HG03066 (cell line): Measurements from ENCODE around the gene TNNC2.
"Not testable (repeated sequence)": the region's sequence is repeated elsewhere in the genome, so short reads cannot be mapped to it uniquely, and the experiment has no call there.

Source experiments
- ATAC-seq: cut with Tn5 transposase; IDR thresholded peaks from one replicate; pipeline ENCODE4 v1.9.1; 2021; ENCODE audit warnings: low read depth; ENCODE audit not compliant: unreplicated experiment

Gene TNNC2

DNA sequence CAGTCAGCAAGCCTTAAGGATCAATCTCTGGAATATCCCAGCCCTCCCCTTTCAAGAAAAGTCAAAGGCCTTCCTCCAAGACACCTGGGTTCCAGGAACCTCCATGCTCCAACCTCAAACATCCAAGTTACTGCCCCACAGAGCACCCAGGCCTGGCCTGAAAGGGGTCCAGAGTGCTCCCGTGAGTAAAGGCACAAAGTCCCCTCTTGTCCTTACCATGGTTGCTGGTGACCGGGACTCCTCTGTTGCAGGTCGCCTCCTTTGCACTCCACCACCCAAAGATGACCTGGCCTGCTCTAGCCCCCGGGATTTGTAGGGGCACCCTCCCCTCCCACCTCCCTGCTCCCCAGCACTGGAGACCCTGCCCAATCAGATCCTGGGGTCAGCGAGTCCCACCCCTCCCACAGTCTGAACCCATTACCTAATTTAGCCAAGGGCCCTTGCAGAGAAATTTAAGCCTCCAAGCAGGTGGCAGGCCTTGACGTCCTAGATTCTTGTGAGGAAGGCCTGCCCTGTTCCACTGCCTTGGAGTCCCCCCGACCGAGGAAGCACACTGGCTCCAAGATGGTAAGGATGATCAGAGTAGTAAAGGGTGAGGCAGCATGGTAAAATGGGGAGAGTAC, at the start of gene TNNC2:
Gene TNNC2, minus strand, starts transcription at position 283 of the 623 bp plus-strand sequence. Its CDS starts 64 bp downstream, at position 219.
- ATAC-seq: no peak

DNA sequence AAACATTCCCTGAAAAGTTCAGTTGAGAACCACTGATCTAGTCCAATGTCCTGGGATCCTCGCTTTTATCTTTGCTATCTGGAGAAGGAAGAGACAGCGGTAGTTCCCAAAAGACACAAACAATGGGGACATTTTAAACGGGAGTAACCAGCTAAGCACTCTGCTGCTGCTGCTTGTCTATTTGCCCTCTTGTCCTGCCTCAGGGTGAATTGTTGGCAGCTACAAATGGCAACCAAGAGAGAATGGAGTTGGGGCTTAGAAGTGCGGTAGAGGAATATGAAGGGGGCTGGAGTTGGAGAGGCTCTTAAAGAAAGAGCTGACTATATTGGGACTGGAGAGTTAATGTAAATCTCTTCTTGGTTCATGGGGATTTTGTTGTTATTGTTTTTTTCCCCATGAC, 47.5 kb upstream of the TNNC2 start:
- no peak for ATAC-seq

DNA sequence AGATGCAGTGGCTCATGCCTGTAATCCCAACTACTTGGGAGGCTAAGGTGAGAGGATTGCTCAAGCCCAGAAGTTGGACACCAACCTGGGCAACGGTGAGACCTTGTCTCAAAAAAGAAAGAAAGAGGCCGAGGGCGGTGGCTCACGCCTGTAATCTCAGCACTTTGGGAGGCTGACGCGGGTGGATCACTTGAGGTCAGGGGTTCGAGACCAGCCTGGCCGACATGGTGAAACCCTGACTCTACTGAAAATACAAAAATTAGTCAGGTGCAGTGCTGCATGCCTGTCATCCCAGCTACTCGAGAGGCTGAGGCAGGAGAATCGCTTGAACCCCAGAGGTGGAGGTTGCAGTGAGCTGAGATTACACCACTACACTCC, 47.0 kb upstream of the TNNC2 start:
- not testable (repeated sequence) for ATAC-seq

DNA sequence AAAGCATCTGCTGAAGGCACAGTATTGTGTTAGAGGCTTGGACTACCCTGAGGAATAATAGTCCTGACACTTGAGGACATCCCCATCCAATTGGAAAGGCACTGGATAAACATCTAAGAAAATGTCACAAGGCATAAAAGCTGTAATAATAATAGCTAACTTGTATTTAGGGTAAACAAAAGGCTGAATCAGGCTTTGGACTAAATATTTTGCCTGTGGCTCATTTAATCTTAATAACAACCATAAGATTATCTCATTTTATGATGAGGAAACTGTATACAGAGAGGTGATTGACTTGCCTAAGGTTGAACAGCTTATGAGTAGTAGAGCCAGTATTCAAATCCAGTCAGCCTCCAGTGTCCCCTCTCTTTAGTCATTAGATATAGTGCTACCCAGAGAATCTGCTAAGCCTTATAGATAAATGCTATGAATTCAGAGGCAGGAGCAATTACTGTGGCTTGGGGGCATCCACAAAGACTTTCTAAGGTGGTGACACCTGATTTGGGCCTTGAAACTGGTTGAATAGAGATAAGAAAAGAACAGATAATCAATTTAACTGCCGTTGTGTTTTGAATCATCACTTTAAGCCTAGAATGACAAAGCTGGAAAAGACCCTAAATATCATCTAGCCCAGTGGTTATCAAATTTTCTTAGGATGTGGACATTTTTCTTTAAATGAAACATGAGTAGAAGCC, 46.4 kb upstream of the TNNC2 start:
- ATAC-seq: no peak

DNA sequence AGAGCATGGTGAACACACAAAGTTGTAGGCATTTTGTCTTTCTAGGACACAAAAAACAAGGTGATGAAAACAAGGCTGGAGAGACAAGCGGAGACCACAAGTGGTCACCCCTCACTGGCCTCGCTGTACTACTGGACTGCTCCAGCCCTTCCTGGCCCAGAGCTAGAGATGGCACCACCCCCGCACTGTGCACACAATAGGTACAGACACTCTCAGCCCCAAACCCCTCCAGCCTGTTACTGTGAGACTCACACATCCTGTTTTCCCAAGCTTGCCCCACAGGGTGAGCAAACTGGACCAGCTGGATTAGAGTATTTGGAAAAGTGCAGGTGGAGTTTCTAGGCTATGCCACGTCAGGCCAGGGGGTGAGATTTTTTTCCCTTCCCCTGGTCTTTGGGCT, 45.5 kb upstream of the TNNC2 start:
- ATAC-seq: no peak

DNA sequence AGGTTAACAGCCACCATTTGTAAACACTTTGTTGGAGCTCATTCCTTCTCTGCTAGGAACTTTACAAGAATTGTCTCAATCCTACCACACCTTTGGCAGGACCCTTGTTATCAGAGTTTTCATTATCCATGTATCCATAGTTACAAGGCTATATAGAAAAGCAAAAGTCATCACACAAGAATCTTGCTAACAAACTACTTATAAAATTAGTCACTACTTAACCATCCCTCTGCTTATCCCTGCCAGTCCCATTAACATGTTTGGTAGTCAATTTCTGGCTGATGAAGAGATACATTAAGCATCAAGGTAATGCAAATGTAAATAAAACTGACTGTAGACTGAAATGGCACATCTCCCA, 40.7 kb upstream of the TNNC2 start:
- ATAC-seq: no peak

DNA sequence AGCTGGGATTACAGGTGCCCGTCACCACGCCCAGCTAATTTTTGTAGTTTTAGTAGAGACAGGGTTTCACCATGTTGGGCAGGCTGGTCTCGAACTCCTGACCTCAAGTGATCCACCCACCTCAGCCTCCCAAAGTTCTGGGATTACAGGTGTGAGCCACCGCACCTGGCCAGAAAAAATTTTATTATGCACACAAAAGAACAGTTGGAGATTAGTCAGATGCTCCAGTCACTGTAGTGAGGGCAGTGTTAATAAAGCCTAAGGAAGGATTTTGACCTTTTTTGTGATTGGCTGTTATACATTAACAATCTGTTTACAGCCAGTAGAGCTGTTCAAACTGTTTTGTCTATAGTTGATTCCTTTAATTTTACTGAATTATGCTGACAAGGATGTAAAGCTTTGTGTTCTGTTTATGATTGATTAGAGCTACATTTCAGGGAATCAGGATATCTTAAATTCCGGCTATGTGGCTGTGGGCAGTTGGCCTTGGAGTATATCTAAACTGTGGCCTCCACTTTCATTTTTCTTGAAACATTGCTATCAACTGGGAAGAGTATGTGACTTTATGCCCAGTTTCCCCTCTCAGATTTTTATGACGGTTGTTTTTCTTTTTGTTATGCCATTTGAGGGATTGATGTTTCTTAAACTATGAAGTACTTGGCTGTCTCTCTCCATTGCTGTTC, 40.2 kb upstream of the TNNC2 start:
- no peak for ATAC-seq

DNA sequence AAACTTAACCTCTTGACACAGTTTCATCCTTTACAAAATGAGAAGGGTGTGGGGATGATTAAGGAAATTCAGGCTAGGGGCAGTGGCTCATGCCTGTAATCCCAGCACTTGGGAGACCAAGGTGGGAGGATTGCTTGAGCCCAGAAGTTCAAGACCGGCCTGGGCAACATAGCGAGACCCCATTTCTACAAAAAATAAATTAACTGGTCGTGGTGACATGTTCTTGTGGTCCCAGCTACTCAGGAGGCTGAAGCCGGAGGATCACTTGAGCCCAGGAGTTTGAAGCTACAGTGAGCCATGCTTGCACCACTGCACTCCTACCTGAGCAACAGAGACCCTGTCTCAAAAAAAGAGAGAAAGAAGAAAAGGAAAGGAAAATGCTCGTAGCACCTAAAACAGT, 39.3 kb upstream of the TNNC2 start:
- no peak for ATAC-seq

DNA sequence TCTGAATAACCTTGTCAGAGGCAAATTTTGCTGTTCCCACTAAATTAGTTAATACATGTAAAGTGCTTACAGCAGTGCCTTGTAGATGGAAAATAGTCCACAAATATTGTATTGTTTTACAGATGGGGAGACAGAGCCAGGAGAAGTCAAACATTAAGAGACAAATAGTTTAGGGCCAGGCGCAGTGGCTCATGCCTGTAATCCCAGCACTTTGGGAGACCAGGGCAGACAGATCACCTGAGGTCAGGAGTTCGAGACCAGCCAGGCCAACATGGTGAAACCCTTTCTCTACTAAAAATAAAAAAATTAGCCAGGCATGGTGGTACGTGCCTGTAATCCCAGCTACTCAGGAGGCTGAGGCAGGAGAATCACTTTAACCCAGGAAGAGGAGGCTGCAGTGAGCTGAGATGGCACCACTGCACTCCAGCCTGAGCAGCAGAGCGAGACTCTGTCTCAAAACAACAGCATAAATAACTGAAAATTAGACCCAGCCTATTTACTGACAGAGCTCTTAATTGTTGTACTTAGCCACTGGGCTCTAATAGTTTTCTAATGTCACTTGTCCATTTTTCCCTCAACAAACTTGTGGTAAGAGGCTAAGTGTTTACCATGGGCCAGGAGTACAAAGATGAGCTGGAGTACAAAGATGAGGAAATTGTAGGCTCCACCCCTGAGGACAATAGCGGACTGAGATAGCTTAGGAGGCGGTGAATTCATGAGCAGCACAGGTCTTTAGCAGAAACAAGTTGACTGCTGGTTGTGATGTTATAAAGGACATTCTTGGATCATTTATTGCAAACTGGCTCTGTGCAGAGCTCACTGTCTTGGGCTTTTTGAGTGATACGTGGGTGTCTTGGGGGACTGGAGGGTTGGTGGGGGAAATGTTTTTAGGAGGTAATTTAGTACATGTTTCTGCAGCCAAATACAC, 36.7 kb upstream of the TNNC2 start:
- ATAC-seq: no peak

DNA sequence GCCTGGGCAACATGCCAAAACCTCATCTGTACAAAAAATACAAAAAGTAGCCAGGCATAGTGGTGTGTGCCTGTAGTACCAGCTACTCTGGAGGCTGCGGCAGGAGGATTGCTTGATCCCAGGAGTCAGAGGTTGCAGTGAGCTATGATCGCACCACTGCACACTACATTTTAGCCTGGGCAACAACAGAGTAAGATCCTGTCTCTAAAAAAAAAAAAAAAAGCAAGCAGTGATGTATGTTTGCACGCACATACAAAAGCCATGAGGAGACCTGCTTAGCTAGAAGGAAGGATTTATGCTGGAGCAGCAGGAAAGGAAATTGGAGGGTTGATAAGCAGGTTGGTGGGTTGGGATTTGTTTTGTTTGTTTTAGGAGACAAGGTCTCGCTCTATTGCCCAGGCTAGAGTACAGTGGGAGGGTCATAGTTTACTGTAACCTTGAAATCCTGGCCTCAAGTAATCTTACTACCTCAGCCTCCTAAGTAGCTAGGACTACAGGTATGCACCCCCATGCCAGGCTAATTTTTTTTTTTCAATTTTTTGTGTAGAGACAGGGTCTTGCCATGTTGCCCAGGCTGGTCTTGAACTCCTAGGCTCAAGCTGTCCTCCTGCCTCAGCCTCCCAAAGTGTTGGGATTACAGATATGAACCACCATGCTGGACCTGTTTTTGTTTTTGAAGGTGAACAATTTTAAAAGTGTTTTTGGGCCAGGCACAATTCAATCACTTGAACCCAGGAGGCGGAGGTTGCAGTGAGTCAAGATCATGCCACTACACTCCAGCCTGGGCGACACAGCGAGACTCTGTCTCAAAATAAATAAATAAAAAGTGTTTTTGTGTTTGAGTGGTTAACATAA, 34.3 kb upstream of the TNNC2 start:
- ATAC-seq: no peak

DNA sequence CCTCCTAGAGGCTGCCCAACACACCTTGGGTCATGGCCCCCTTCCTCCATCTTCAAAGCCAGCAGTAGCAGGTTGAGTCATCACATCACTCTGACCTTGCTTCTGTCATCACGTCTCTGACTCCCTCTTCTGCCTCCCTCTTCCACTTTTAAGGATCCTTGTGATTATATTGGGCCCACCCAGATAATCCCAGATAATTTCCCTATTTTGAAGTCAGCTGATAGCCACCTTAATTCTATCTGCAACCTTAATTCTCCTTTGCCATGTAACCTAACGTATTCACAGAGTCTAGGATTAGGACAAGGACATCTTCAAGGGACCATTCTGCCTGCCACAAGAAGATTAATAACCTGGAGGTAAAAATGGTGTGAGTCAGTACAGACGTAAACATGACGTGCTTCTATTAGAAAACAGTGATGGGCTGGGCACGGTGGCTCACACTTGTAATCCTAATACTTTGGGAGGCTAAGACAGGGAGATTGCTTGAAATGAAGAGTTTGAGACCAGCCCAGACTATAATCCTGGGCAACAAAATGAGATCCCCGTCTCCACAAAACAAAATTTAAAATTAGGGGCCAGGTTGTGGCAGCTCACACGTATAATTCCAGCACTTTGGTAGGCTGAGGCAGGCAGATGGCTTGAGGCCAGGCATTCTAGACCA, 33.6 kb upstream of the TNNC2 start:
- ATAC-seq: no peak

DNA sequence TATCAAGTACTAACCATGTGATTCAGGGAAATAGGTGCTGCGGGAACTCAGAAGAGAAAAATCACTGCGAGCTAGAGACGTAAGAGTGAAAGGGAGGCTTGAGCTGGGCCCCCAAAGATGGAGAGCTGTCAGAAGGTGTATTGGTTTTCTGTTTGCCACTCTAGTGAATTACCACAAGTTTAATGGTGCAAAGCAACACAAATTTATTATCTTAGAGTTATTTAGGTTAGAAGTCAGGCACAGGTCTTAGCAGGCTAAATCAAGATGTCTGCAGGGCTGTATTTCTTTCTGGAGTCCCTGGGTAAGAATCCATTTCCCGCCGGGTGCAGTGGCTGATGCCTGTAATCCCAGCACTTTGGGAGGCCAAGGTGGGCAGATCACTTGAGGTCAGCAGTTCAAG, 32.8 kb upstream of the TNNC2 start:
- ATAC-seq: no peak

DNA sequence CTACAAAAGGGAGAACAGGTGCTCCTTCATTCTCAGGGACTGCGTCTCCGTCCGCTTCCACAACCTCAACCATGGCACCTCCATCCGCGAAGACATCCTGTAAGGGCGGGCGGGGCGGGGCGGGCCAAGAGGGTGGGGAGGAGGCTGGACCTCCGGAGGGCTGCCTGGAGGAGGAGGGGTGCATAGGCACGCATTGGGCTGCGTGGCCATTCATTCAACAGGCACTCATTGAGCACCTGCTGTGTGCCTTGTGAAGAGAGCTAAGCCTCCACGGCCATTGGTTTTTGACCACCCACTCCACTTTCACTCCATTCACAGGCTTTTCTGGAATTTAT, 30.7 kb upstream of the TNNC2 start:
- ATAC-seq: peak; percentile 27

DNA sequence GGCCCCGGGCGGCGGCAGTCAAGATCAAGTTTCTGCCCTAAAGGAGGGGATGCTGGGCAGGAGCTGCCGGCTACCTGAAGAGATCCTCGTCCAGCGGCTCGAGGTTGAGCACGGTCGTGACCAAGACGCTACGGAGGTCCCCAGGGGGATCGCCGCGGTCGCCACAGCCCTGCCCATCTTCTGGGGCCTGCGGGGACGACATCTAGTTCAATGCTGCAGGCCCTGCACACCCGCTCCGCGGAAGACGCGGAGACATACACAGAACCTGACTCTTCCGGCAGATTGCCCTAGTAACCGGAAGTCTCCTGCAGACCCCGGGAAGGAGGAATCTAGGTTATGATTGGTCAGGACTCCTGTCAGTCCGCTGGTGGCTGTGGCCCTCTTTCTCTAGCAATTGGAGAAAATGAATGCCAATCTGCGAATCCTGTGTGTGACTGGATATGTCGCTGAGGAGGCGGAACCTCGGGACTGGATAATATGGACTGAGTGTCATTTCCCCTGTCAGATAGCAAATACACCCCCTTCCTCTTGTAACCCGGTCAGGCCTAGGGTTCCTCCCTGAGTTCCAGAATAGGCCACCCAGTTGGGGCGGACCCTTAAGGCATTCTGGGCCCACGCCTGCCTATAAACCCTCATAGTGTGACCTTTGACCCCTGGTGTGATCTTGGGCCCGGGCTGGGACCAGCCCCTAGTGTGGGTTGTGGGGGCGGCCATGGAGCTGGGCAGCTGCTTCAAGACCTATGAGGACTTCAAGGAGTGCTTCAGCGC, 30.2 kb upstream of the TNNC2 start, which contains the start of the genes ACOT8 and ZSWIM3:
Gene ACOT8, minus strand, starts transcription at position 279 of the 768 bp plus-strand sequence. Its CDS starts 77 bp downstream, at position 202.
Gene ZSWIM3, plus strand, starts transcription at position 501 of the 768 bp plus-strand sequence. Its CDS starts 212 bp downstream, at position 713.
- ATAC-seq: peak; percentile 96

DNA sequence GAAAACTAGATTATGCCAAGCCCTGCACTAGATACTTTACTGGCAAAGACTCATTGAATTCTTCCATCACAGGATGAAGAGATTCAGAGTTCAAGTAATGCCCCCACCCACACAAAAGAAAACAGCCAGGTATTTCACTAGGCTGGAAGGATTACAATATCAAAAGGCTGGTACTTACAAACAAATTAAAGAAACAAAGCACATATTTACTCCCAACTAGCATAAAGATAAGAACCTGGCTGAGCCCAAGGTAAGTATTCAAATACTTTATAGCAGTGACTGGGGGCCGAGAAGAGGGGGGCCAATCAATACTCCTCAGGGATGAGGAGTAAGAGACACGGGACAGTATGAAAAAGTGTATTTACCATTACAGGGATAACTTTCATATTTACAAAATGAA, 26.4 kb upstream of the TNNC2 start:
- no peak for ATAC-seq

DNA sequence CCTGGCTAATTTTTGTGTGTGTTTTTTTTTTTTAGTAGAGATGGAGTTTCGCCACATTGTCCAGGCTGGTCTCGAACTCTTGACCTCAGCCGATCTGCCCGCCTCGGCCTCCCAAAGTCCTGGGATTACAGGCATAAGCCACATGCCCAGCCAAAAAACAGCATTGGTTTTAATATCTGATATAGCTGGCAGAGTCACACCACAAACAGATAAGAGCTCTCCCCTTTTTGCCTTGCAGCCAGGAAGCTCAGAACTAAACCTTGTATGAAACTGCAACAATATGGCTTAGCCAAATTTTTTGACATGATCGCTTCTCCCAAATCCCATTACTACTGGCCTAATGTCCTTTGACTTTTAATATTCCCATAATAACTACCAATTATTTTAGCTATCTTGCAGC, 25.2 kb upstream of the TNNC2 start:
- no peak for ATAC-seq

DNA sequence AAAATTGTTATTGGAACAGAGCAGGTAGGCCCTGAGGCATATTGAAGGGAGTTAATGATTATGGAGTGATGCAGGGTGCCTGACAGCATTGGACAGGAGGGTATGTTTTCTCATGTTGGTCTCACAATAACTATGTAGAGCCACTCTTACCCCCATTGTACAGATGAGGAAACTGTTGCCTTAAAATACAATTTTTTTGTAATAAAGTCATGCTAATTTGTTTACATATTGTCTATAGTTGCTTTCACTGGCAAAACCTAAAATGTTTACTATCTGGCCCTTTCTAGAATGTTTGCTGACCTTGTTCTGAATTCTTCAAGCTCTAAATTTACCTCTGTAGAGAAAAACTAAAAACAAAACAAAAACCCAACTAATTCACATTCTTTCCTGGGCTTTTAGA, 24.4 kb upstream of the TNNC2 start:
- no peak for ATAC-seq

DNA sequence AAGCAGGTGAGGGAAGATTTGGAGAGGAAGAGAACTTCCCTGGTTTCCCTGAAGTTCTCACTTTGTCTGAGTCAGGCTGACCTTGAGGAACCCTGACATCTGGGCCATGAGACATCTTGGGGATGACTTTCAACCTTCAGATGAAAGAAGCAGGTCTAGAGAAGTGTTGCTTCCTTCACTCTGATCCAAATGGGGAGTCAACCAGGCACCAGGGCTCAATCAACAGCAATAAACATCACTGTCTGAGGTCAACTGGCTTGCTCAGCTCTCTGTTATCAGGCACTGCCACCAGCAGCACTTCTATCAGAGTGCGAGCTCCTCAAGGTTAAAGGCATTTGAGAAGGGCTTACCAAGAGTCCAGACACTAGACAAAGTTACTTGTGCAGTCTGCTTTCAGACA, 23.8 kb upstream of the TNNC2 start:
- no peak for ATAC-seq

DNA sequence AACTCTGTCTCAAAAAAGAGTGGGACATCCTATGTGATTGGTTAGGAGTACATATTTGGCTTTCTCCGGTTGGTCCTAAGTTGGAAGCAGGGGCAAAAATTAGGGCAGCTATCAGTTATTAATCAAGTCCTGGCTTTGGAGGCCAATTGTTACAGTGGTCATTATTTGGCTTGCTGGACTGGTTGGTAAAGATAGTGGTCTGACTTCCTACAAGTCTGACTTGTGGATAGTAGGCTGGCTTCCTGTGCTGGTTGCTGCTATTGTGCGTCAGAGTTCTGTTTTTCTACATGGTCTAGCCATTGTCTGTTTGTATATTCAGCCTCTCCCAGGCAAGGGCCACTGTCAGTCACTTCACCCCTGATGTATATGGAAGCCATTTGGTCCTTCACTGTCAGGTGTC, 23.1 kb upstream of the TNNC2 start:
- no peak for ATAC-seq
